Dedifferentiated amniotic fluid mesenchymal stem cell (primary cell): ENCODE data around the gene CHN1.

Experiments used
- DNase-seq: peaks from one replicate; pipeline ENCODE4 v3.0.0-alpha.2; 2016; ENCODE audit errors: extremely low spot score

The CHN1 gene

GRCh38 chr2:174827371-174828369 is 177.5 kb downstream of the CHN1 start:
- no peak for DNase-seq

- no peak for DNase-seq
These were observed 179.1 kb downstream of the CHN1 start for GRCh38 chr2:174826051-174826450.

- no peak for DNase-seq
These were observed 181.1 kb downstream of the CHN1 start for GRCh38 chr2:174824068-174824467.

- no peak for DNase-seq
These were observed 183.6 kb downstream of the CHN1 start for GRCh38 chr2:174821628-174822027.

GRCh38 chr2:174820361-174820760 is 184.8 kb downstream of the CHN1 start:
- no peak for DNase-seq

GRCh38 chr2:174815526-174815925 is 189.7 kb downstream of the CHN1 start:
- no peak for DNase-seq

GRCh38 chr2:174812037-174812436 is 193.1 kb downstream of the CHN1 start:
- DNase-seq: no peak

GRCh38 chr2:174807931-174808330 is 197.2 kb downstream of the CHN1 start:
- no peak for DNase-seq

- no peak for DNase-seq
These were observed 199.4 kb downstream of the CHN1 start for GRCh38 chr2:174805803-174806202.

- DNase-seq: peak; percentile 28
These were observed 202.7 kb downstream of the CHN1 start for GRCh38 chr2:174802459-174802858.

GRCh38 chr2:174800436-174801205 is 204.6 kb downstream of the CHN1 start:
- DNase-seq: no peak

GRCh38 chr2:174798801-174799200 is 206.4 kb downstream of the CHN1 start:
- DNase-seq: no peak

GRCh38 chr2:174797781-174798276 is 207.4 kb downstream of the CHN1 start:
- DNase-seq: peak; percentile 69

GRCh38 chr2:174796319-174796771 is 208.8 kb downstream of the CHN1 start:
- no peak for DNase-seq

- DNase-seq: no peak
These were observed 210.3 kb downstream of the CHN1 start for GRCh38 chr2:174794851-174795374.

GRCh38 chr2:174792309-174793025 is 212.7 kb downstream of the CHN1 start:
- no peak for DNase-seq

GRCh38 chr2:174791746-174792280 is 213.4 kb downstream of the CHN1 start:
- DNase-seq: no peak

GRCh38 chr2:174791020-174791419 is 214.2 kb downstream of the CHN1 start:
- DNase-seq: no peak

- DNase-seq: no peak
These were observed 216.2 kb downstream of the CHN1 start for GRCh38 chr2:174789001-174789400.

- DNase-seq: no peak
These were observed 216.8 kb downstream of the CHN1 start for GRCh38 chr2:174788291-174788929.
